GM21526 (cell line): Measurements from ENCODE around the gene STK4.
A peak's percentile ranks its signal among the peaks of the same experiment; 100 is the strongest.
"Not testable (repeated sequence)": the region's sequence is repeated elsewhere in the genome, so short reads cannot be mapped to it uniquely, and the experiment has no call there.

Experiments
- ATAC-seq: cut with Tn5 transposase; IDR thresholded peaks from one replicate; pipeline ENCODE4 v1.9.1; 2021; ENCODE audit warnings: moderate library complexity; ENCODE audit not compliant: unreplicated experiment, low FRiP score

The STK4 gene

DNA sequence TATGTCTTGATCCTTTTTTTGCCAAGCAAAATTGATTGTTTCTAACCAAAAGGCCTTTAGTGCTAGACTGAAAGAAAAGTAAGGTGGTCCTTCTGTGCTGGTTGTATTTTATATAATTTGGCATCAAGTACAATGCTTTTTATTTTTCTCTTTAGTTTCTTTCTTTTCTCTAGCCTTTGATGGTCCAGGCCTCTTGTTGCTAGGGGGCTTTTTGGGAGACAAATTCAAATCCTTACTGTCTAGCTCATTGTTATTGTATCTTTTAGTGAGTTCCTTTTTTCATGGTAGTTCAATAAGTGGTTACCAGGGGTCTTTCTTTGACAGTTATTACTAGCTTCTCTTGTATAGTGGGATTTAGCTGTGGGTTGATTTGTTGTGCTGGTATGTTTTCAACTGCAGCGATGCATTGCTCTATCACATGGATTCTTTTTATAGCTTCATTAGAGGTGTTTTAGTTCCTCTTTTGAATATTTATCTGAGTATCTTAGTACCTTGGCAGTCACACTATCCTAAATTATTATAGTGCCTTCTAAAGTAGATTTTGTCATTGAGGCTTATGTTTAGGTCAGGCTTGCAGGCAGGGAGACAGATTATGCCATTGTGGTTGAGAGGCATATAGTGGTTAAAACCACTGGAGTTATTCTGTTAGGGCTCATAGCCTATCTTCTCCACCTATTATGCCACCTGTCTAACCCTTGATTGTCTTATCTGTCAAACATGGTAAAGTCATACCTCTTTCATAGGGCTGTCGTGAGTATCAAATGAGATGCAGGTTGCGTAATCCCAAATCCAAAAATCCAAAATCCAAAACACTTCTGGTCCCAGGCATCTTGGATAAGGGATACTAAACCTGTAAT is 85.1 kb downstream of the STK4 start:
- ATAC-seq, result no peak

DNA sequence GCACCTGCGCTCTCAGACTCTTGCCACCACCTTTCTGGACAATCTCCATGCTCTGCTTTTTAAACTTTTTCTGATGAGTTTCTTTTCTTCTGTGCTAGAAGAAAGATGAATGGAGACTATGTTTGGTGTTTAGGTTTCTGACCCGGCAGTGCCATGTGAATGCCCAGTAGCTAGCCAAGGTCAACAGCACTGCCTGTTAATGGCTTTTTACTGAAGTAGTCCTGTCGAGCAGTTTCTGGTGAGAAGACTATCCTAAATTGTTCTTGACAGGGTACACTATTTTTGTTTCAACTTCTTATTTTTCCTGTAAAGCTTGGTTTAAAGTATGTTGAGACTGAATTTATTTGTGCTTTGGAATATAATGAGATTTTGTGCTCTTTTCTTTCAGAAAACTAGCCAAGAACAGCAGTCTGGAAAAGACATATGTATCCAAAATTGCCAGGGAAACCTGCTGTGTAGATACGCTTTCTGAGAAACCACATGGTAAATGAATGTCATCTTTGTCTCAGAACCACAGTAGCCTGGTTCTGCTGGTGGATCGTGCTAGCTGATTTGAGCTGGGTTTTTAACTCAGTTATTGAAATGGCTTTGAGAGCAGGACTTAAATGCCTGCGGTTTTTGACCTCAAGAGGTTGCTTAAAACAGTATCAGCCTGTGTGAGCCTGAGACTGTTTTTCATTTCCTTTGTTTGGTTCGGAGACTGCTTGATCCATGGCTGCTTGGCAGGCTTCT is 86.6 kb downstream of the STK4 start:
- ATAC-seq, result peak; percentile 45

DNA sequence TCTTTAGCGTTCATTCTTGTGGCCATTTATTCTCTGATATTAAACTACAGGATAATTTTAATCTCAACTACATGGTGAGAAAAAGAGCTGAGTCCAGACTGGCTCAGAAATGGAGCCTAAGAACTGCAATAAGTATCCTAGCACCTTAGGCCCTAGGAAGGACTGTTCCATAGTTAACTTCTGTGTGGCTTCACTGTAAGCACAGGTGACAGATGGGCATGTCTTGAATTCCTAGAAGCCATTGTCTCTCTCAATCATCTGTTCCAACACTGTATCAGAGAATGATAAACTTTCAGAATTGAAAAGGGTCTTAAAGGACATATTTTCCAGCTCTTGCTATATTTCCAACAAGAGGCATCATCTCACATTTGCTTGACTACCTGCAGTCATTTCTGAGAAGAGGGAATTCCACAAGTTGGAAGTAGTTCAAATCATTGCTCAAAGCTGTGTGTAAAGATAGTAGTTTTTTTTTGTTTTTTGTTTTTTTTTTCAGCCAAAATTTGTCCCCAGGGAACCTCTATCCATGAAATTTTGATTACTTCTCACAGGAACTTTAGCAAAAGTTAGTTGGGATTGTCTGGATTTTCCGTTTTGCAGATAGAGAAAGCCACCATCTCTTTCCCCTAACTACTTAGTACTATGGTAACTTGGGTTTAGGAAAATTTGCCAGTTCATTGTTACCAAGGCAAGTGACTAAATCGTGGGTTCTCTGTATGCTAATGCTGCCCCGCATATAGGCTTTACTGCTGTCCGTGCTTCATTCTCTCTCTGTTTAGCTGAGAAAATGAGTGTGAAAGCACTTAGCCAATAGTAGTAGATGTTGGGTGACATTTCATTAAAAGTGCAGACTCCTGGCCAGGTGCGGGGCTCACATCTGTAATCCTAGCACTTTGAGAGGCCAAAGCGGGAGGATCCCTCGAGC is 87.4 kb downstream of the STK4 start:
- peak; percentile 12 for ATAC-seq

DNA sequence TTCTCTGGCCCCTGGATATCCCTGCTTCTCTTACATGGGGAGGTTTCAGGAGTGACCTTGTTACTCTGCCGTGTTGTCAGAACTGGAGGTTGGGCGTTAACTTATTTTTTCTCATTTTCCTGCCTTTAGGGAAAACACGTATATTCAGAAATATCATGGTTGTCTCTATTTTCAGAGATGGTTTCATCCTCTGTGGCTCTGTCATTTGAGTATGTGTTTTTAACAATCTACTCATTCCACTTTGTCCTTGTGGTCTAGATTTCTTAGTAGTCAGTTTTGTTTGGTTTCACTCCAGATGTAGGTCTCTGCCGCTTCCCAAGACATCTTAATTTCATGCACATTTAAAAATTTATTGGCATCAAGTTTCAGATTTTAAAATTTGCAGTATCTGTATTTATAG is 88.7 kb downstream of the STK4 start:
- no peak for ATAC-seq

DNA sequence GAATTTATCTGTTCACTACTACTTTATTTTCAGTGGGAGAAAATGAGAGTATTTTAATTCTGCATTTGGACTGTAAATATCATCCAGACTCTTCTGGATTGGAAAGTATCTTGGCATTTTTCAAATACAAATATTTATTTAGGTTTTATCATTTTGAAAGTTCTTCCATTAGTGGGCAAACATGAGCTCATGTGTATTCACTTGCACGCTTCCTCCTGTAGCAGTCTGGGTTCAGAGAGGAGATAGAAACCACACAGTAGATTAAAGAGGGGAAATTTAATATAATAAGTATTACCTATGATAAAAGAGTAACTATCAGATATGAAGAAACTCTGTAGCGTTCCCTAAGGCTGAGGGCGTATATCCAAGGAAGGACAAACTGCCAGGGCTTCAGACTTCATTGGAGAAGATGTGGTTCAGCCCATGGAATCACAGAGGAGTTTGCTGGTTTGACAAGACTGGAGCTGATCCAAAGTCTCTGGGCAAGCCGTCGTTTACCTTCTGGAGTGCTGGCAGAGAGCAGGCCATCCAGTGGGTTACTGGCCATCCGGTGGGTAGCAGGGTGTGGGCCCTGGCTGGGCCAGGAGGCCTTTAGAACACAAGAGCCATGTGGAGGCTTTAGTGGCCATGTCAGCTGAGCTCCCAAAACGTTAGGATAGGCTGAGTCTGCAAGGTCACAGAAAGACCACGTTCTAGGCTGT is 90.3 kb downstream of the STK4 start:
- ATAC-seq, result no peak

DNA sequence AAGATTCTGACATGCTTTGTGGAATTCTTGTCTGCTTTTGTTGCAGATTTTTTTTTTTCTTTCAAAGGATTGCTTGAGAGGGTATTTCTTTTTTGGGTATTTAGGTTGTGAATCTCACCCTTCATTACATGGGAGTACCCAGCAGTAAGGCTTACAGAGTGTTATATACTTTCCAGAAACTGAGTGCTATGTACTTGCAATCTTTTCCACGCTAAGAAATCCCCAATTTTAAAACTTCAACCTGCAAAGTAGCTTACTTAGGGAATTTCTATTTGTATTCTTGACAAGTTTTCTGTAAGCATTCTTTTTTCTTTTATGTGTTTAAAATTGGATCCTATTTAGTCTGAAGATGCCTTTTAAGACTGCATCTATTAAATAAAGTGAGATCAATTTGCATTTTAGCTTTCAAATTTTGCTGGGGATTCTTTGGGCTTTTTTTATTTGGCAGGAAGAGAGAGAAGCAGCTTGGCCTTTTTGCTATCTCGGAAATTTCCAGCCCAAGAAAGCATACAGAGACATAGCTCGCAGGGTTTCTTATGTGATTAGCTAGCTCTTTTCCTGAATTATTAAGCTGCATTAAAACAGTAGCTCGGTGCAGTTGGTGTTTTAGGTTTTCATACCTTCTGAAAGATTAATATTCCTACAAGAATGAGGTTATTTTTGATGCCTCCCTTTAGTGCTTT is 92.0 kb downstream of the STK4 start:
- no peak for ATAC-seq

DNA sequence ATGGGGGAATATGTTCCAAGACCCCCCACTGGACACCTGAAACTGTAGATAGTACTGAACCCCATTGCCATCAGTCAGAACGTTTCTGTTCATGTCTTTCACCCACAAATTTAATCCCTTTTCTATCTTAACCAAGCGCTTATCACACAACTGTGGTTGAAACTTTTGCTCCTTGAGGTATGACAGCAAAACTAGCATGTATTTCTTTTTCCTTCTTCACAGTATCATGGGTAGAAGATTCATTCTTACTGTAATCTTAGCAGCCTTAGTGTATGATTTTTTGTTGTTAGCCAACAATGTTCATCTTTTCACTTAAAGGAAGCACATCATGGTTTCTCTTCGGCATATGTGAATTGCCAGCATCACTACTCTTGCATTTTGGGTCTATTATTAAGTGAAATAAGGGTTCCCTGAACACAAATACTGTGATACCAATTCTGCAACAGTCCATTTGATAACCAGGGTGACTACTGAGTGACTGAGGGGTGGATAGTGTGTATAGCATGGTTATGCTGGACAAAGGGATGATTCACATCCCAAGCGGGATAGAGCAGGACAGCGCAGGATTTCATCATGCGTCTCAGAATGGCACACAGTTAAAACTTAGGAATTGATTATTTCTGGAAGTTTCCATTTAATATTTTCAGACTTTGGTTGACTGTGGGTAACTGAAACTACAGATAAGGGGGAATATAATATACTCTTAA is 92.9 kb downstream of the STK4 start:
- no peak for ATAC-seq

DNA sequence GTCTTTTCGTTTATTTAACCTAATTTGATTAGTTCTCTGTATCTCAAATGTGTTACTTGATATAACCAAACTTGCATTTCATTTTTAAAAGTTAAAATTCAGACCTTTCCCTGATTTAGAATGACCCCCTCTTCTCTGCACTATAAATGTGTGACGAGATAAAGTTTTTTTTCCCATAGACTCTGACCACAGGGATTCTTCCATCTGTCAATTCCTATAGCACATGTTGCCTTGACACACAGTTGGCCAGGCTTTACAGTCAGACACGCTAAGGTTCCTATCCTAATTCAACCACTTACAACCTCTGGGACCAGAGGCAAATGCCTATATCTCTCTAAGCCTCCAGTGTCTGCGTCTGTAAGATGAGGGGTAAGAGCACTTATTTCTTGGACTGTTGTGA is 94.0 kb downstream of the STK4 start:
- no peak for ATAC-seq

DNA sequence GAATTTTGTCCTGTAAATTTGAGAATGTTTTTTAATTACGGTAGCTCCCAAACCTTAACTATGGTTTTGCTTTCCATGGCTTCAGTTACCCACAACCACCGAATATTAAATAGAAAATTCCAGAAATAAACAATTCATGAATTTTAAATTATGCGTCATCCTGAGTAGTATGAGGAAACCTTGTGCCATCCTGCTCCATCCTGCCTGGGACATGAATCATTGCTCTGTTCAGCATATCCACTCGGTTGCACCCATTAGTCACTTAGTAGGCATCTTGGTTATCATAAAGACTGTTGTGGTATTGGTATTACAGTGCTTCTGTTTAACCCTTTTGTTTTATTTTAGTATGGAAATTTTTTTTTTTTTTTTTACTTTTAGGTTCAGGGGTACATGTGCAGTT is 94.9 kb downstream of the STK4 start:
- ATAC-seq, result no peak

DNA sequence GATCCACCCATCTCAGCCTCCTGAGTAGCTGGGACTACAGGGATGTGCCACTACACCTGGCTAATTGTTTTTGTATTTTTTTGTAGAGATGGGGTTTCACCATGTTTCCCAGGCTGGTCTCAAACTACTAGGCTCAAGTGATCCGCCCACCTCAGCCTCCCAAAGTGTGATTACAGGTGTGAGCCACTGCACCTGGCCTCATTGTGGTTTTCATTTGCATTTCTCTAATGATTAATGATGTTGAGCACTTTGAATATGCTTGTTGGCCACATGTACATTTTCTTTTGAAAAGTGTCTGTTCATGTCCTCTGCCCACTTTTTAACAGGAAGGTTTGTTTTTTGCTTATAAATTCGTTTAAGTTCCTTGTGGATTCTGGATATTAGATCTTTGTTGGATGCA is 96.8 kb downstream of the STK4 start:
- not testable (repeated sequence) for ATAC-seq

DNA sequence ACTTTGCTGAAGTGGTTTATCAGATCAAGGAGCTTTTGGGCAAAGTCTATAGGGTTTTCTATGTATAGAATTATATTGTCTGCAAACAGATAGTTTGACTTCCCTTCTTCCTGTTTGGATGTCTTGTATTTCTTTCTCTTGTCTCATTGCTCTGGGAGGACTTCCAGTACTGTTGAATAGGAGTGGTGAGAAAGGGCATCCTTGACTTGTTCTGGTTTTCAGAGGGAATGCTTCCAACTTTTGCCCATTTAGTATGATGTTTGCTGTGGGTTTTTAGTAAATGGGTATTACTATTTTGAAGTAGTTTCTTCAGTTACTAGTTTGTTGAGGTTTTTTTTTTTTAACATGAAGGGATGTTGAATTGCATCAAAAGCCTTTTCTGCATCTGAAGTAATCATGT is 98.5 kb downstream of the STK4 start:
- no peak for ATAC-seq

DNA sequence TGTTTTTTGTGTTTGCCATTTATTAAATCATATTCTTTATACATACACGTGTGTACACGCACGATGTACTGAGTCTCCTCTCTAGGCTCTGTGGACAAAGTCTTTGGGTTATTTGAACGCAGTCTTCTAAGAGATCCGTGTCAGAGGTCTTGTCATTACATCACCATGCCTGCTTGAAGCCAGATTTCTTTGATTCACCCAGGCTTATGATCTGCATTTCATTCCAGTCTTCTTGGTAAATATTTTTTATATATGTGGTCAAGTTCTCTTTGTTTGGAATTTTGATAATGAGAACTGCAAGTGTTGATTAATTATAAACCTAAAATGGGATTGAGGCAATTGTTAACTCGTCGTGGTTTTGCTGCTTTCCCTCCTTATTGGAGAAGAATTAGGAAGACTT is 100.1 kb downstream of the STK4 start:
- no peak for ATAC-seq

DNA sequence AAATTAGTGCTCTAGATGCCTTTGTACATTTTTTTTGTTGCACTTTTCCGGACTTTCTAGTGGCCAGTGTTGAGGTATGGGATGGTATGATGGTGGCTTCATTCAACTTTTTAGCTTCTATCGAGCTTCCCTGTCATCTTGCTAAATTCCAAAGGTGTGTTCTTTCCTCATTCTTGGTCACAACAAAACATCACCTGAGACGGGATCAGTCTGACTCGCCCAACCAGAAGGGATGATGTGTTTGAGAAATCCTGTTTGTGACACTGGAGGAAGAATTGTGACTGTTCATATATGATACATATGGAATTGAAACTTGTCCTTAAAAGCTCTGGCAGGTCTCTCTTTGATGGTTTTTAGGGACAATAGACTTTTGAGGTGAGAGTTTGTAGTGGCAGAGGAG is 100.8 kb downstream of the STK4 start:
- no peak for ATAC-seq

DNA sequence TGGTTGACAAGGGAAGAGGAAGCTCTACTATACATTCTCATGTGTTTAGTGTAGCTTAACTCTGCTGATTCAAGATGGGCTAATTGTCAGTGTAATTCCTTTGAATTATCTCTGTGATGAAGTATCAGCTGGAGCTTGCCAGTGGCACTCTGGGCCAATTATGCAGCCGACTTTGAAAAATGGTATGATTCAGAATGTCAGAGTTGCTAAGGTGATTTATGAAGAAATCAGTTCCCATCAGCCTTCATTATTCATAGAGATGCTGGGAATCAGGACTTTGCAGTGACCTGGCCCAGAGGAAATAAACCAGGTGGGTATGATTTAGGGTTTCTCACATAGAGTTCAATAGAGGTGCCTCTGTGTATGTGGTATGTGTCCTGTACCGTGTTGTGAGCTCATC is 101.2 kb downstream of the STK4 start:
- ATAC-seq, result no peak

DNA sequence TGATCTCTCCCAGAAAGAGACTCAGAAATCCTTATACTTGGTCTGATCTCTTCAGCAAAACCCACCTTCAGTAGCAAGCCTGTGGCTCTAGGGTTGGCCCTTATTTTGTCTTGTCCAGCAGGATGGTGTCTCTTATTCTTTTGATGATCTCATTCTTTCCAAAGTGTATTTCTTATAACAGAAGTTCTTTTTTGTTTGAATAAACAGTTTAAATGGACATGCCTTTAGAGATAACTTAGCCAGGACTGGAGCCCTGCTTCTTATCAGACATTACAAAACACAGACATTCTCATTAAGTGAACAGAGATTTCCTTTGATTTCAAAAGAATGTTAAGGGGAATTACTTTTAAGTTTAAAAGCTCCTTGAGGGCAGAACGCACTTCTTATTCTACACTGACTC is 102.9 kb downstream of the STK4 start:
- no peak for ATAC-seq

DNA sequence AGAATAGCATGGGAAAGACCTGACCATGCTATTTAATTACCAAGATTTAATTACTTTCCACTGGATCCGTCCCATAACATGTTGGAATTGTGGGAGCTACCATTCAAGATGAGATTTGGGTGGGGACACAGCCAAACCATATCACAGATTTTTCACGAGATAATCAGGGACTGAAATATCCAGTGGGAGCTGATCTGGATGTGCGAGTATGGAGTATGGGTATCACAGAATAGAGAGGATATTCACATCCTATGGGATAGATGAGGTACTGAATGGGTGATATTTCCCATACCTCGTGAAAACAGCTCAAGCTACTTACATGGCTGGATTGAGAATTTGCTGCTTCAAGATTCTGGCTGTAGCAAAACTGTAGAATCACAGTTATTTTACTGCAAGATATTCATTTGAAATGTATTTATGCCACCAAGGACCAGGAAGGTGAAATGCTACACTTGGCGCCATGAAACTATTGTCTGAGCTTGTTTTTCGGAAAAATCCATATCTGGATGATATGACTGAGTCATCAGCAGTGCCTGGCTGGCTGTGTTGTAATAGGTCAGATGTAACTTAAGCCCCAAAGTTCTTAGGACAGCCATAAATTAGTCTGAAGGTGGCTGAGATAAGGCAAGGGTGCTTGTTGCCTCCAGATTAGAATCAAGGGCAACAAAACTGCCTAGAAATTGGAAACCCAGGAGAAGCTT is 104.8 kb downstream of the STK4 start:
- ATAC-seq, result no peak

DNA sequence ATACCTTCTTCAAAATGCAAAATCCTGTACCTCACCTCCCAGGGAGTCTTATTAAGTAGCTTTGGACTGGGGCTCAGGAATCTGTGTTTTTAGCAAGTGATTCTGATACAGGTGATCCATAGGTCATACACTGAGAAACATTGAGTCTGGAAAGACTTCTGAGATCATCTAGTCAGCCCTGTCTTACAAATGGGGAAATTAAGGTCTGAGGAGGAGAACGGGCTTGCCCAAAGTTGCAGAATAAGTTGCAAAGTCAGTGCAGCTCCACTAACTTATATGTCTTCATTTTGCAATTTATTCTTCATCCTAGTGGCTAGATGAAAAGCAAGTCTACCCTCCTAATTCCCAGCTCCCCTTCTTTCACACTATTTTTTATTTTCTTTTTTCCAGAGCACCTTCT is 105.8 kb downstream of the STK4 start:
- no peak for ATAC-seq

DNA sequence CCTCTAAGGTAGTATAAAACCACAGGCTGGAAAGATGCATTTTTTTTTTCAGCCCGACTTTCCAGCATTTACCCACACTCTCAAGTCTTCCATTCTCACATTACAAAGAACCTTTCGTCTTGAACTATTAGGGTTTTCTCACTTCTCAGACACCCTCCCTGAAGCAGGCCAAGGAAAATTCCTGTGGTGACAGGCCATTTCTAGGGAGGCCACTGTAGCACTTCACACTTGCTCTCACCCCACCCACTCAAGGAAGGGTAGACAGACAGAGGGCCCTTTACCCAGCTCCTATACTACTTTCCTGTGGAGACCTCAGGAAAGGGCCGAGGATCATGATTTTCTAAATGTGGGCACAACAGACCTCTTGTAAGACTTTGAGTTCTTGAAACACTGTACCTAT is 106.9 kb downstream of the STK4 start:
- ATAC-seq, result no peak

DNA sequence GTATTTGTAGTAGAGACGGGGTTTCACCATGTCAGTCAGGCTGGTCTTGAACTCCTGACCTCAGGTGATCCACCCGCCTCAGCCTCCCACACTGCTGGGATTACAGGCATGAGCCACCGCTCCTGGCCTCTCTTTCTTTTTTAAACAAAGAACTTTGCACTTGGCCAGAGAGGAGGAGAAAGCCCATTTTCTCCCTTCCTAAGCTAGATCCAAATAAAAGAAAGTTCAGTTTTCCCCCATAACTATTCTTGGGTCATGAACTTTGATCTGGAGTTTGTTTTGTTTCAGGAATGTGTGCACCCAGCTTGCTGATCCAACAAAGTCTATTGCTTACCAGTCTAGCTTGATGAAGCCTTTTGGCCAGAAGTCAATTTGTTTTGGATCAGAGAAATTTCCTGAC is 111.2 kb downstream of the STK4 start:
- ATAC-seq, result no peak
